Epidermal melanocyte (primary cell): ENCODE measurements around the gene TUBA3D.
"Not testable (repeated sequence)": the region's sequence is repeated elsewhere in the genome, so short reads cannot be mapped to it uniquely, and the experiment has no call there.

ENCODE experiments used
- DNase-seq: peaks from one replicate; pipeline ENCODE4 v3.0.0; 2011; ENCODE audit warnings: low spot score; ENCODE audit not compliant: insufficient read length

The TUBA3D gene

DNA sequence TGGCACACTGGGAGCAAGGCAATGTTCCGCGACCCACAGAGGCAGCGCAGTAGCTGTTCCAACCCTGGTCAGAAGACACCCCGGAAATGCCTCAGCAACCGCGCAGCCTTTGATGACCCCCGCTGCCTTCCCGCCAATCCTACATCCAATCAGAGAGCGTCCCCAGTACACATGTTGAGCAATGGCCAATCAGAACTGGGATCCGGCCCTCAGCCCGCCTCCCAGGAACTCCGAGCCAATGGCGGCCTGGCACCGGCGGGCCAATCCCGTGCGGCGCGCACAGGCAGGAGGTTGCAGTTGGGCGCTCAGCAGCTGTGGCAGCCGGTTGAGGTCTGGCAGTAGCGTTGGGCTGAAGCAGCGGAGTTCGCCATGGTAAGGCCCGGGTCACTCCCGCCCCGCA lies at the start of gene TUBA3D:
TUBA3D (plus strand) TSS at position 289 of the 400 bp plus-strand sequence; CDS start at position 370, 81 bp downstream.
- no peak for DNase-seq

- no peak for DNase-seq
Measured at GRCh38 chr2:131426727-131427126, 49.2 kb upstream of the TUBA3D start.

DNA sequence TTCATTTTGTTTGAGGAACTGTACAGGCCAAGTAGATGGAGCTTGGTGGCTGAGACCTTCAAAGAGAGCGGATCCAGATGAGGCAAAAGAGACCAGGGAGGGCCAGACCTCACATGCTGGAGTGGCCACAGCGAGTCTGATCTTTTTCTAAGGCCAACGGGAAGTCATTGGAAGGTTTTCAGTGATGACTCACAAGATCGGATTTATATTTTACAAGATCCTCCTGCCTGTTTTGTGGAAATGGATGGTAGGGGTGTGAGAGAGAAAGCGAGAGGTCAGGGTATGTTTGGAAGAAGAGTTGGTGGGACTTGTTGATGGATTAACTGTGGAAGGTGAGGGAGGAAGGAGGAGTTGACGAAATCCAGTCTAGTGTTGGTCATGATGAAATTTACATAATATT lies 44.6 kb upstream of the TUBA3D start:
- DNase-seq = no peak

- not testable (repeated sequence) for DNase-seq
Measured at GRCh38 chr2:131440742-131441468, 35.0 kb upstream of the TUBA3D start.

- not testable (repeated sequence) for DNase-seq
Measured at GRCh38 chr2:131444736-131445514, 31.0 kb upstream of the TUBA3D start.

DNA sequence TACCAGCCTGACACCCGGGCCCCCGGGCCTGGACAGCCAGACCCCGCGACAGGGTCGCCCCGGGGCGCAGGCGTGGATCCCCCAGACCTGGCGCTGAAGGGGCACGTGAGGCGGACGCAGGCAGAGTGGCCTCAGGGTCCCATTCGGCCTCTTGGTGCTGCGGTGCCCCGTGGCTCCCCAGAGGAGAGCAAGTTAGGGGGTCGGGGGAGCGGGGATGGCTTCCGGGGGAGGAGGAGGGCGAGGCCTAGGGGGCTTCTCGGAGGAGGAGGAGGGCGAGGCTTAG lies 30.5 kb upstream of the TUBA3D start:
- DNase-seq = not testable (repeated sequence)

DNA sequence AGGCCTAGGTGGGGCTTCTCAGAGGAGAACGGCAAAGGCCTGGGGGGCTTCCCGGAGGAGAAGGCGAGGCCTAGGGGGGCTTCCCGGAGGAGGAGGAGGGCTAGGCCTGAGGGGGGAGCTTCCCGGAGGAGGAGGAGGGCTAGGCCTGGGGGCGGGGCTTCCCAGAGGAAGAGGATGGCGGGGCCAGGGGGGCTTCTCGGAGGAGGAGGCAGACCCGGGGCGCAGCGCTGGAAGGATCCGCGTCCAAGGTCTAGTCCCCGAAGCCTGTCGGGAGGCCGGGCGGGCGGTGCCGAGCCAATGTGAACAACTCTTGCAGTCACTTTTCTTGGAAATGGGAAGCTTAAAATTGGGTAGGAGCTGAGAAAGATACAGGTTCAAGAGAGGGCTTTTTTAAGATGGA lies 30.0 kb upstream of the TUBA3D start:
- DNase-seq = no peak

DNA sequence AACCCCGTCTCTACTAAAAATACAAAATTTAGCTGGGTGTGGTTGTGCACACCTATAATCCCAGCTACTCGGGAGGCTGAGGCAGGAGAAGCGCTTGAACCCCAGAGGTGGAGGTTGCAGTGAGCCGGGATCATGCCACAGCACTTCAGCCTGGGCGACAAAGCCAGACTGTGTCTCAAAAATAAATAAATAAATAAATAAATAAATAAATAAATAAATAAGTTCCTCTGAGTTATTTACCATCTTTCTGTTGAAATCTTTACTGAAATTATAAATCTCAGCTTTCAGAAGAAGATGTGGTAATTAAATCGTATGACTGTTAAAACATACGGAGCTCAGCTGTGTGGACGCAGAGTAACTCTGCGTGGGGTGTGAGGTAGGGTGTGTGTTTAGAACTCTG lies 27.9 kb upstream of the TUBA3D start:
- not testable (repeated sequence) for DNase-seq

DNA sequence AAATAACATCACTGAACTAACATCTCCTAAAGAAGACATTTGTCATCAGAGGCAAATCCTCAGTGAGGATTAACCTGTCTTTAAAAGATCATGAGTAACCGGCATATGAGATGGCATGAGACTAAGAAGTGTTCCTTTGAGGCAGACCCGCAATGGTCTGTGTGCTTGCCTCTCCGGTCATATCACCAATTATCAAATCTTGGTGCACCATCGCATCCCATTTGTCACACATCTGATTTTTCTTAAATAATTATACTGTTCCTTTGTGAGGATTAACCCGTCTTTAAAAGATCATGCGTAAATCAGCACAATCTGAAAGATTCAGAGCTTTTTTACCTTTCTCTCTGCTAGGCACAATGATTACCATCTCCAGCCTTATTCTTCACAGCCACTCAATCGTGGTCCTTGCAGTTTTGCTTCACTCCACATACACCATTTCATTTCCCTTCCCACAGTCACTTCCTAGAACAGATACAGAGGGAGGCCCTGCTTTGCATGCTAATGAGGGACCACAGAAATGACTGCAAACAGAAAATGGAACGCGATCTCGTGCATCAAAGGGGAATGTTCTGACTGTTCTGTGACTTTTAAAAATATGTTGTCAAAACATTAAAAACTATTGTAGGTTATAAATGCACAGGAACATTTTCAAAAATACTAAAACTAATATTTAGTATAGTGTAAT lies 24.5 kb upstream of the TUBA3D start:
- not testable (repeated sequence) for DNase-seq

DNA sequence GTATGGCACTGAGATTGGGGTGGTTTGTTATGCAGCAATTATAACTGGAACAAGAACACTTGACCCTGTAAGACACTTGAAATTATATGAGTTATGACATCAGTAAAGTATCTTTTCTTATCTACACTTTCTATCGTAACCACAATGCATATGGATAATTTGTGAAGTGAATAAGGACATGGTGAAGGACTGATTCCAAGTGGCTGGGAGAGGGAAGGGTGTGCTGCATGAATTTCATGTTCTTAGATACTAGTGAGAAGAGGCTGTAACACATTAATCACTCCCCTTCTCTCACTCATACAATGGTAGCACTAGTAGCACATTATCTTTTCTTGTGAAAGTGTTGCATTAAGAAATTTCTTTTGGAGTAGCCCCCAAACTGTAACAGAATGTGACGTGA lies 21.0 kb upstream of the TUBA3D start:
- not testable (repeated sequence) for DNase-seq

DNA sequence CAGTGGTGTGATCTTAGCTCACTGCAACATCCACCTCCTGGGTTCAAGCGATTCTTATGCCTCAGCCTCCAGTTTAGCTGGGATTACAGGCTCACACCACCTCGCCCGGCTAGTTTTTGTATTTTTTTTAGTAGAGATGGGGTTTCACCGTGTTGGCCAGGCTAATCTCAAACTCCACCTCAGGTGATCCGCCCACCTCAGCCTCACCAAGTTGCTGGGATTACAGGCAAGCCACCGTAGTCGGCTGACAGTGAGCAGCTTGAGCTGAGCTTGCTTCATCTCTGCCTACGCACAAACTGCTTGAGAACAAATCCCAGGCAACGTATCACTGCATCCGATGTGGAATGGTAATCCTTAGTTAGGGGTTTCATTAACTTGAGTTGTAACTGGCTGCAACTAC lies 8.2 kb upstream of the TUBA3D start:
- DNase-seq = not testable (repeated sequence)

- DNase-seq = not testable (repeated sequence)
Measured at GRCh38 chr2:131470944-131471343, 5.0 kb upstream of the TUBA3D start.

DNA sequence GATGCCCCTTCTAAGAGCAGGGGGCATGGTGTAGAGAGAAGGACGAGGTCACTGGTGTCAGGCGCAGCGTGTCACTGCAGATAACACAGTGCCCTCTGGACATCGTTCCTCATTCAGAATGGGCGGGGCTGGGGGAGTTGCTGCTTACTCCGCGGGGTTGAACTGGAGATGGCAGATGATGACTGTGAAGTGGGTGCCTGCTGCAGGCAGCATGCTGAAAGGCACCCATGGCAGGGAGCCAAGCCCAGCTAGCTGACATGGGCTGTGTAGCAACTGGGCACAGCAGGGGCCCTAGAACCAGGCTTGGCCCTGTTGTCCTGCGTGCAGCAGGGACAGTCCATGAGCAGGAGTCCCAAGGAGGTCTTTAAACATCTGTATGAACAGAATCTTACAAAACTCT lies 4.3 kb upstream of the TUBA3D start:
- DNase-seq = not testable (repeated sequence)

DNA sequence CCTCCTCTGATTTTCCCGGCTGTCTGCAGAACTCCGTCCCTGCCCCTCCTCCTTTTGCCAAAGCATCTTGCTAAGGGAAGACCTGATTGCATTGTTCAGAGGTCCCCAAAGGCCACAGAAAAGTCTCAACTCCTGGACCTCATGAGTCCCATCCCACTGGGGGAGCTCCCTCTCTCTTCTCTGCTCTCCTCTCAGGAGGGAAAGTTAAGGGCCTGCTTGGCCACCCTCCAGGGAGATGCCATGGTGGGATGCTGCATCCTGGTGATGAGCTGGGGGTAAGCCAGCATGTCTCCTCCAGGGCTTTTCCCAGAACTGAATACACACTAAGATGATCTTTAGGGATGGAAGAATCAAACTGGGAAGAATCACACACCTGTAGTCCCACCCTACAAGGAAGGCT lies 2.7 kb upstream of the TUBA3D start:
- not testable (repeated sequence) for DNase-seq

DNA sequence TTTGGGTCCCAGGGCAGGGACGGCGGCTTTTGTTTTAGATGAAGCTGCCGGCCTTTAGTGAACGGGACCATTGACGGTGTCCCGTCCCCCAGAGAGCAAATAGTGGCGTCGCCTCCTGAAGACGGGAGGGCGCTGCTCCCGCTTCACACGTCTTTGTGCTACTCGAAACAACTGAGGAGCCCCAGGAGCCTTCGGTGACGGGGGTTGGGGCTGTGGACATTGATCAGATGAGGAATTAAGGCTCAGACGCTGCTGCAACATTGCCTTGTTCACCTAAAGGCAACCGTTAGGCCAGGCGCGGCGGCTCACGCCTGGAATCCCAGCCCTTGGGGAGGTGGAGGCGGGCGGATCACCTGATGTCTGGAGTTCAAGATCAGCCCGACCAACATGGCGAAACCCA lies 444 bp downstream of the TUBA3D start:
- DNase-seq = not testable (repeated sequence)

DNA sequence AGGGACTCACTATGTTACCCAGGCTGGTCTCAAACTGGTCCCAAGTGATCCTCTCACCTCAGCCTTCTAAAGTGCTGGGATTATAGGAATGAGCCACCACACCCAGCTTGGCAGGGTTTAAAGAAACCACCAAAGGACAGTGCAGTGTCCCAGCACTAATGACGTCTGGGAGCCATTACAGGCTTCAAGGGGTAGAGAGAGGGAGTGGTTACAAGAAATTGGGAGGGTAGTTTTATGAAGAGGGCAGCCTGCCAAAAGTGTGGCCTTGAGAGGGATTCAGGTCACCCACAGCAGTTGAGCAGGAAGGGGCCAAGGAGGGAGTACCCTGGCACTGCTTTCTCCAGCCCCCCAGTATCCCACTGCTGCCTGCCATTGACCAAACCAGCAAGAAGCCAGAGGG lies 1.3 kb downstream of the TUBA3D start:
- not testable (repeated sequence) for DNase-seq

GRCh38 chr2:131478074-131478849 lies 2.3 kb downstream of the TUBA3D start:
- not testable (repeated sequence) for DNase-seq

DNA sequence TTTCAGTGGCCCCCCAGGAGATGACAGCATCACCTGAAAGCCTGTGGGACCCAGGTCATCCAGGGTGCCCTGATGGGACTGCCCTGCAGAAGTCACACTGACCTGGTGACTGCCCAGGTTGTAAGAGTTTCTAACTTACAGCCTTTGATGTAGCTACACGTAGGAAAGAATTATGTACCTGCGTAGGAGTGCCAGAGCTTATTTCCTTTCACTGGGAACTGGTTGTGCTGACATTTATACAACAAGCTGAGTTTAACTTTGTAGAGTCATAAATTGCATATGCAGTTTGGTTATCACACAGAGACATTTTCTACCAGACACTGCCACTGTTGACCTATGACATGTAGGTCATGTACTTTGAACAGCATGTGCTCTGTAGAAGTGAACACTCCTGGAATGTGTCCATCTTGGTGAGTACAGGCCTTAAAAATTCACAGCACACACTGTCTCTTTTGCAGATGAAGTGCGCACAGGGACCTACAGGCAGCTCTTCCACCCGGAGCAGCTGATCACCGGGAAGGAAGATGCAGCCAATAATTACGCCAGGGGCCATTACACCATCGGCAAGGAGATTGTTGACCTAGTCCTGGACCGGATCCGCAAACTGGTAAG lies 3.0 kb downstream of the TUBA3D start:
- not testable (repeated sequence) for DNase-seq

DNA sequence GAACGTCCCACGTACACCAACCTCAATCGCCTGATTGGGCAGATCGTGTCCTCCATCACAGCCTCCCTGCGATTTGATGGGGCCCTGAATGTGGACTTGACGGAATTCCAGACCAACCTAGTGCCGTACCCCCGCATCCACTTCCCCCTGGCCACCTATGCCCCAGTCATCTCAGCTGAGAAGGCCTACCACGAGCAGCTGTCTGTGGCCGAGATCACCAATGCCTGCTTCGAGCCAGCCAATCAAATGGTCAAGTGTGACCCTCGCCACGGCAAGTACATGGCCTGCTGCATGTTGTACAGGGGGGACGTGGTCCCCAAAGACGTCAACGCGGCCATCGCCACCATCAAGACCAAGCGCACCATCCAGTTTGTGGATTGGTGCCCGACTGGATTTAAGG lies 4.4 kb downstream of the TUBA3D start:
- DNase-seq = not testable (repeated sequence)

GRCh38 chr2:131482506-131483155 lies 6.7 kb downstream of the TUBA3D start:
- not testable (repeated sequence) for DNase-seq
